GM10847 (cell line): ENCODE results near the gene EHBP1.

ENCODE experiments used
- POLR2A ChIP-seq: IDR thresholded peaks from 2 replicates; pipeline ENCODE4 v1.6.1; 2011; ENCODE audit not compliant: insufficient read length; ENCODE audit errors: extremely low read depth

EHBP1 gene

GRCh38 chr2:62895632-62896009 lies 190.1 kb downstream of the EHBP1 start:
- no peak for TF ChIP-seq POLR2A

GRCh38 chr2:62897187-62897827 lies 191.8 kb downstream of the EHBP1 start:
- TF ChIP-seq POLR2A = no peak

- no peak for TF ChIP-seq POLR2A
Measured at GRCh38 chr2:62904344-62904743, 198.8 kb downstream of the EHBP1 start.

GRCh38 chr2:62908145-62908544 lies 202.6 kb downstream of the EHBP1 start:
- no peak for TF ChIP-seq POLR2A

GRCh38 chr2:62913311-62913710 lies 207.8 kb downstream of the EHBP1 start:
- TF ChIP-seq POLR2A = no peak

GRCh38 chr2:62919041-62919440 lies 213.5 kb downstream of the EHBP1 start:
- no peak for TF ChIP-seq POLR2A

GRCh38 chr2:62920070-62920469 lies 214.6 kb downstream of the EHBP1 start:
- no peak for TF ChIP-seq POLR2A

GRCh38 chr2:62923242-62923641 lies 217.7 kb downstream of the EHBP1 start:
- TF ChIP-seq POLR2A = no peak

GRCh38 chr2:62923881-62924280 lies 218.4 kb downstream of the EHBP1 start:
- no peak for TF ChIP-seq POLR2A

- TF ChIP-seq POLR2A = no peak
Measured at GRCh38 chr2:62928015-62928414, 222.5 kb downstream of the EHBP1 start.

GRCh38 chr2:62931536-62931935 lies 226.0 kb downstream of the EHBP1 start:
- no peak for TF ChIP-seq POLR2A

GRCh38 chr2:62933398-62933917 lies 227.9 kb downstream of the EHBP1 start:
- TF ChIP-seq POLR2A = no peak

- TF ChIP-seq POLR2A = no peak
Measured at GRCh38 chr2:62934517-62934916, 229.0 kb downstream of the EHBP1 start.

- TF ChIP-seq POLR2A = no peak
Measured at GRCh38 chr2:62938126-62938525, 232.6 kb downstream of the EHBP1 start.

GRCh38 chr2:62939735-62940491 lies 234.4 kb downstream of the EHBP1 start:
- no peak for TF ChIP-seq POLR2A

GRCh38 chr2:62940697-62941096 lies 235.2 kb downstream of the EHBP1 start:
- TF ChIP-seq POLR2A = no peak
